GM13977 (cell line): Measurements from ENCODE around the gene ZBP1.

Source experiments
- DNase-seq: peaks from one replicate; pipeline ENCODE4 v3.0.0; 2012; ENCODE audit warnings: low spot score
- in situ Hi-C: fragments of 300-500 bp; cut with MboI; formaldehyde crosslinking; loops from one replicate; pipeline ENCODE4 v1.12.0; 2022; ENCODE audit warnings: low sequenced_read_pairs, low pct_unique_long_range_greater_than_20kb, mixed read lengths, inconsistent platforms; ENCODE audit not compliant: unreplicated experiment
- TF ChIP-seq, protein P1 (sequence below): IDR thresholded peaks from 2 replicates; pipeline ENCODE4 v1.5.1; 2012; ENCODE audit warnings: mild to moderate bottlenecking, control low read depth; ENCODE audit not compliant: insufficient read depth; ENCODE audit errors: extremely low read depth, missing control alignments

The ZBP1 gene

DNA sequence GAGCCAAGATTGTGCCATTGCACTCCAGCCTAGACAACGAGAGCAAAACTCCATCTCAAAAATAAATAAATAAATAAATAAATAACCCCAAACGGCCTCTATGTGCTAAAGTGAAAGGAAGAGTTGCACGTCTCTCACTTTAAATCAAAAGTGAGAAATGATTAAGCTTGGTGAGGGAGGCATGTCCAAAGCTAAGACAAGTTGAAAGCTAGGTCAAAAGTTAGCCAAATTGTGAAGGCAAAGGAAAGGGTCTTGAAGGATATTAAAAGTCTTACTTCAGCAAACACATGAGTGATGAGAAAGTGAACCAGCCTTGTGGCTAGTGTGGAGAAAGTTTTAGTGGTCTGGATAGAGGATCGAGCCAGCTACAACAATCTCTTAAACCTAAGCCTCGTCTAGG lies 14.3 kb downstream of the ZBP1 start:
- DNase-seq, result no peak
- in situ Hi-C loops, result loop anchor here (25.0 kb wide), 1 partner anchor 606 kb away; no protein-coding TSS in a partner anchor
- TF ChIP-seq, protein P1, sequence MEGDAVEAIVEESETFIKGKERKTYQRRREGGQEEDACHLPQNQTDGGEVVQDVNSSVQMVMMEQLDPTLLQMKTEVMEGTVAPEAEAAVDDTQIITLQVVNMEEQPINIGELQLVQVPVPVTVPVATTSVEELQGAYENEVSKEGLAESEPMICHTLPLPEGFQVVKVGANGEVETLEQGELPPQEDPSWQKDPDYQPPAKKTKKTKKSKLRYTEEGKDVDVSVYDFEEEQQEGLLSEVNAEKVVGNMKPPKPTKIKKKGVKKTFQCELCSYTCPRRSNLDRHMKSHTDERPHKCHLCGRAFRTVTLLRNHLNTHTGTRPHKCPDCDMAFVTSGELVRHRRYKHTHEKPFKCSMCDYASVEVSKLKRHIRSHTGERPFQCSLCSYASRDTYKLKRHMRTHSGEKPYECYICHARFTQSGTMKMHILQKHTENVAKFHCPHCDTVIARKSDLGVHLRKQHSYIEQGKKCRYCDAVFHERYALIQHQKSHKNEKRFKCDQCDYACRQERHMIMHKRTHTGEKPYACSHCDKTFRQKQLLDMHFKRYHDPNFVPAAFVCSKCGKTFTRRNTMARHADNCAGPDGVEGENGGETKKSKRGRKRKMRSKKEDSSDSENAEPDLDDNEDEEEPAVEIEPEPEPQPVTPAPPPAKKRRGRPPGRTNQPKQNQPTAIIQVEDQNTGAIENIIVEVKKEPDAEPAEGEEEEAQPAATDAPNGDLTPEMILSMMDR, result no peak

DNA sequence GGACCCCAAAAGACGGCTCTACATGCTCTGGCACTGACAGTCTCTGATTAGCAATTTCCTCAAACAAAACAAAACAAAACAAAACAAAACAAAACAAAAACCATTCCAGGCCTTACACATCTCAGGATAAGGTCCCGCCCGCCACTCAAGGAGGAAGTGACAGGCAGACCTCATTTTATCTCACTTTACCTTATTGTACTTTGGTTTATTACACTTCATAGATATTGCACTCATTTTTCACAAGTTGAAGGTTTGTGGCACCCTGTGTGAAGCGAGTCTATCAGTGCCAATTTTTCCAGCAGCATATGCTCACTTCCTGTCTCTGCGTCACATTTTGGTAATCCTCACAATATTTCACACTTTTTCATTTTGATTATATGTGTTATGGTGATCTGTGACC lies 15.2 kb downstream of the ZBP1 start:
- TF ChIP-seq, protein P1, result no peak
- no peak for DNase-seq
- in situ Hi-C loops, result loop anchor here (25.0 kb wide), 1 partner anchor 607 kb away; no protein-coding TSS in a partner anchor

DNA sequence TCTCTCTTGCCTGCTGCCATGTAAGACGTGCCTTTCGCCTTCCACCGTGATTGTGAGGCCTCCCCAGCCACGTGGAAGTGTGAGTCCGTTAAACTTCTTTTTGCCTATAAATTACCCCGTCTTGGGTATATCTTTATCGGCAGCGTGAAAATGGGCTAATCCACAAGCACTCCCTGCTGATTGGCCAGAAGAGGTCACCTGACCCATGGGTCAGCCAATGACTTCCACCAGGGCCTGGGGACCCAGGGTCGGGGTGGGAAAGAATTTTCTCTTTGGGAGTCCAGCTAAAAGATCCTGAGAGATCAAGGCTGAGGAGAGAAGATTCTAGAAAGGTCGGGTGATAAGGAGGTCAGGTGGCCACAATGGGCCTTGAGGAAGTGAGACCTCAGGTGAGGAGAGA lies 17.1 kb downstream of the ZBP1 start:
- DNase-seq, result no peak
- TF ChIP-seq, protein P1, result no peak
- in situ Hi-C loops, result loop anchor here (25.0 kb wide), 1 partner anchor 609 kb away; no protein-coding TSS in a partner anchor

DNA sequence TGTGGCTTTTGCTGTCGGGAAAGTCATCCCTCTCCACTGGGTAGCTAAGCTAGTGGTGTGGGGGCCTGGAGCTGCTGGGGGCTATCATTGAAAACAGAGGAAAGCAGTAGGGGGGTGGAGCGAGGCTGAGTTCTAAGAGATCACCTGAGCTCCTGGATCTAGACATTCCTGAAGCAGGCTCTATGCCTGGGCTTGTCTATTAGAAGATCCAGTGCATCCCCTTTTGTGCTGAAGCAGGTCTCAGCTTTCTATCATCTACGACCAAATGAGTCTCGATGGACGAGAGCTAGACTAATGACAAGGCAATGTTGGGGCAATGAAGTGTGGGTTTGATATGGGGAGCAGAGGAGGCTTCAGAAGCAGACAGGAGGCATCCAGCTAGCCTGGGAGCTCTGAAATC lies 18.5 kb downstream of the ZBP1 start:
- in situ Hi-C loops, result loop anchor here (25.0 kb wide), 1 partner anchor 611 kb away; no protein-coding TSS in a partner anchor
- TF ChIP-seq, protein P1, result no peak
- no peak for DNase-seq

DNA sequence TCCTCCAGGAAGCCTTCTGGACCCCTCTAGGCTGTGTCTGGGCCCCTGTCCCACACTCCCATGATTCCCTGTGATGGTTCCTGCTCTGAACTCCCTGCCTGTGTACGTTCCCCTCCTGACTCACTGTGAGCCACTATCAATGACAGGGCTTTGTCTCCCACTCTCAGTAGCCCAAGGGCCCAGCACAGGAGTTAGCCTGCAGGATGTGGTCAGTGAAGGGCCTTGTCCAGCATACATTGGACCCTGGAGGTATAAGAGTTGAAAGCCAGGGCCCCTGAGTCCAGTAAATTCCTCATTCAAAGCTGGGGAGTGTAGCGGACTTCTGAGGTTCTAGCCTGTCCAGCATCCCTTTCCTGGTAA lies 19.0 kb downstream of the ZBP1 start:
- TF ChIP-seq, protein P1, result no peak
- in situ Hi-C loops, result loop anchor here (25.0 kb wide), 1 partner anchor 611 kb away; no protein-coding TSS in a partner anchor
- DNase-seq, result no peak

DNA sequence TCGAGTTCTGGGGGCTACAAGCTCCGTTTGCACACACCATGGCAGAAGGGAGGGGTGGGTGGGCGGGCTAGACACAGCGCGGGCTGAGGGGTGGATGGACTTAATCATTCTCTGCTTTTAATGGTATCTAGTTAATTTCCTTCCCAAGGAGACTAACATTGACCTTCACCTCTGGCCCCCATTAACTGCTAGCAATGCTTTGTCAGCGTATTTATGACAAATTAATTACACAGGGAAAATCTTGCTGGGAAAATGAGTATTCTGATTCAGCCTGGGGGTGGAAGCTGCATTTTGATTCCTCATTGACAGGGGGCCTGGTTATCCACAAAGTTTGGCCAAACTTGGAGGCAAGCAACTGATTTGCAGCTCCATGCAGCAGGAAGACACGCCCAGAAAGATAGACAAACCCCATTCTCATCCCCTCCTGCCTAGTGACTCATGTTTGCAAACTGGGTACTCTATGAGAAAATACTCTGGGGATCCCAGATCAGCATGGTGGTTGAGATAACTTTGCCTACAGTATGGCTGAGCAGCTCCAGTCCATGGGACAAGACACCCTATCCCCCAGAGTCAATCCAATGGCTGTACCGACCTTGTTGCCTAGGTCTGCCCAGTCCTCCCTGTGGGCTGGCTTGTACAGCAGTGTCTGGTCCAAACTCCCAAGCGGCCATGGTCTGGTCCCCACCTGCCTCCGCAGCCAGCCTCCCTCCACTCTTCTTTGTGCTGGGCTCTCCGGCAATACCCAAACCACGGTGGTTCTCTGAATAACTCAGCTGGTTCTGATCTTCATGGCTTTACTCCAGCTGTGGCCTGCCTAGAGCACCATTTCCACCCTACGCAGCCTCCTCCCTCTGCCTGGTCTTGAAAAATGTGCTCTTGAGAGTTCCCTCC lies 19.7 kb downstream of the ZBP1 start:
- in situ Hi-C loops, result loop anchor here (25.0 kb wide), 1 partner anchor 612 kb away; no protein-coding TSS in a partner anchor
- peak; percentile 48 for DNase-seq
- TF ChIP-seq, protein P1, result no peak
